HG03139 (cell line): ENCODE data around the gene MXRA5.
"Not testable (repeated sequence)": the region's sequence is repeated elsewhere in the genome, so short reads cannot be mapped to it uniquely, and the experiment has no call there.

Source experiments
- ATAC-seq: cut with Tn5 transposase; IDR thresholded peaks from one replicate; pipeline ENCODE4 v1.9.1; 2021; ENCODE audit not compliant: unreplicated experiment

Gene MXRA5

GRCh38 chrX:3346501-3347259, at the start of gene MXRA5:
MXRA5 (minus strand) TSS chrX:3346652; CDS start chrX:3343833, 2,819 bp downstream.
- ATAC-seq: no peak

- no peak for ATAC-seq
Measured at GRCh38 chrX:3393581-3394111, 47.2 kb upstream of the MXRA5 start.

GRCh38 chrX:3393178-3393577, 46.7 kb upstream of the MXRA5 start:
- no peak for ATAC-seq

- no peak for ATAC-seq
Measured at GRCh38 chrX:3388457-3388856, 42.0 kb upstream of the MXRA5 start.

- ATAC-seq: no peak
Measured at GRCh38 chrX:3384327-3384726, 37.9 kb upstream of the MXRA5 start.

GRCh38 chrX:3380603-3381002, 34.2 kb upstream of the MXRA5 start:
- ATAC-seq: no peak

- ATAC-seq: no peak
Measured at GRCh38 chrX:3379111-3379510, 32.7 kb upstream of the MXRA5 start.

GRCh38 chrX:3378156-3378555, 31.7 kb upstream of the MXRA5 start:
- ATAC-seq: no peak

- ATAC-seq: no peak
Measured at GRCh38 chrX:3377560-3377959, 31.1 kb upstream of the MXRA5 start.

GRCh38 chrX:3375878-3376508, 29.5 kb upstream of the MXRA5 start:
- not testable (repeated sequence) for ATAC-seq

- no peak for ATAC-seq
Measured at GRCh38 chrX:3374108-3374800, 27.8 kb upstream of the MXRA5 start.

GRCh38 chrX:3371163-3371562, 24.7 kb upstream of the MXRA5 start:
- ATAC-seq: no peak

GRCh38 chrX:3370656-3371055, 24.2 kb upstream of the MXRA5 start:
- ATAC-seq: no peak

- no peak for ATAC-seq
Measured at GRCh38 chrX:3362956-3363355, 16.5 kb upstream of the MXRA5 start.

GRCh38 chrX:3360881-3361280, 14.4 kb upstream of the MXRA5 start:
- no peak for ATAC-seq

- ATAC-seq: not testable (repeated sequence)
Measured at GRCh38 chrX:3352741-3353140, 6.3 kb upstream of the MXRA5 start.

- ATAC-seq: no peak
Measured at GRCh38 chrX:3351276-3351675, 4.8 kb upstream of the MXRA5 start.

GRCh38 chrX:3348191-3348590, 1.7 kb upstream of the MXRA5 start:
- ATAC-seq: no peak

GRCh38 chrX:3345281-3346191, 916 bp downstream of the MXRA5 start:
- ATAC-seq: no peak

GRCh38 chrX:3343569-3343968, 2.9 kb downstream of the MXRA5 start:
- not testable (repeated sequence) for ATAC-seq

GRCh38 chrX:3340016-3340415, 6.4 kb downstream of the MXRA5 start:
- ATAC-seq: no peak
